GM21717 (cell line): Measurements from ENCODE around the gene ZNF283.
"Not testable (repeated sequence)": the region's sequence is repeated elsewhere in the genome, so short reads cannot be mapped to it uniquely, and the experiment has no call there.

Experiments
- ATAC-seq: cut with Tn5 transposase; IDR thresholded peaks from one replicate; pipeline ENCODE4 v1.9.1; 2021; ENCODE audit warnings: mild to moderate bottlenecking, moderate library complexity; ENCODE audit not compliant: unreplicated experiment

ZNF283 gene

DNA sequence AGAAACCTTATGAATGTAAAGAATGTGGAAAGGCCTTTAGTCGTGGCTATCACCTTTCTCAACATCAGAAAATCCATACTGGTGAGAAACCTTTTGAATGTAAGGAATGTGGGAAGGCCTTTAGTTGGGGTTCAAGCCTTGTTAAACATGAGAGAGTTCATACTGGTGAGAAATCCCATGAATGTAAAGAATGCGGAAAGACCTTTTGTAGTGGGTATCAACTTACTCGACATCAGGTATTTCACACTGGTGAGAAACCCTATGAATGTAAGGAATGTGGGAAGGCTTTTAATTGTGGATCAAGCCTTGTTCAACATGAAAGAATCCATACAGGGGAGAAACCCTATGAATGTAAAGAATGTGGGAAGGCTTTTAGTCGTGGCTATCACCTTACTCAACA lies 20.8 kb downstream of the ZNF283 start:
- ATAC-seq = no peak

DNA sequence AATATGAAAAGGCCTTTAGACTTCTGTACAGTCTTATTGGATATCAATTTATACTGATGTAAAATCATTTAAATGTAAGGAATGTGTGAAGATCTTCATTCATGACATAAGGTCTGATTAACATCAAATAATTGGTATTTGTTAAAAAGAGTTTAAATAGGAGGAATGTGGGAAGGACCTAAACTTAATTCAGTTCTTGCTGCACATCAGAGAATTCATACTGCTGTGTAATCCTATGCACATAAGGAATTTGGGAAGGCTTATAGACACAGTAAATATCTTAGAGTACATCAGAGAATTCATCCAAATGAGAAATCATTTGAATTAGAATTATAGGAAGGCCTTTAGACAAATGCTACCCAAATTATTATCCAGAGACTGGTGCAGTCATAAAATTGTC lies 21.7 kb downstream of the ZNF283 start:
- no peak for ATAC-seq

DNA sequence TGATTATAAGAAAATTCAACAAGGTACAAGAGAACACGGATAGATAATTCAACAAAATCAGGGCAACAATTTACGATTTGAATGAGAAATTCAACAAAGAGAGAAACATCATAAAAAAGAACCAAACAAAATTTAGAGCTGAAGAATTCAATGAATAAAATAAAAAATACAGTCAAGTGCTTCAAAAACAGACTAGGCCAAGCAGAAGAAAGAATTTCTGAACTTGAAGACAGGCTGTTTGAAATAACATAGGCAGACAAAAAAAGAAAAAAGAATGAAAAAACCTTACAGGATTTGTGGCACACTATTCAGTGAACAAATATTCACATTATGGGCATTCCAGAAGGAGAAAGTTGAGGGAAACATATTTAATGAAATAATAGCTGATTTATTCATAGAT lies 31.1 kb downstream of the ZNF283 start:
- ATAC-seq = no peak

DNA sequence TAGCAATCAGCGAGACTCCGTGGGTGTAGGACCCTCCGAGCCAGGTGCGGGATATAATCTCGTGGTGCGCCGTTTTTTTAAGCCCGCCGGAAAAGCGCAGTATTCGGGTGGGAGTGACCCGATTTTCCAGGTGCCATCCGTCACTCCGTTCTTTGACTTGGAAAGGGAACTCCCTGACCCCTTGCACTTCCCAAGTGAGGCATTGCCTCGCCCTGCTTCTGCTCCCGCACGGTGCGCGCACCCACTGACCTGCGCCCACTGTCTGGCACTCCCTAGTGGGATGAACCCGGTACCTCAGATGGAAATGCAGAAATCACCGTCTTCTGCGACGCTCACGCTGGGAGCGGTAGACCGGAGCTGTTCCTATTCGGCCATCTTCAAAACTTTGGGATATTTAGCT lies 39.8 kb downstream of the ZNF283 start:
- ATAC-seq = not testable (repeated sequence)

DNA sequence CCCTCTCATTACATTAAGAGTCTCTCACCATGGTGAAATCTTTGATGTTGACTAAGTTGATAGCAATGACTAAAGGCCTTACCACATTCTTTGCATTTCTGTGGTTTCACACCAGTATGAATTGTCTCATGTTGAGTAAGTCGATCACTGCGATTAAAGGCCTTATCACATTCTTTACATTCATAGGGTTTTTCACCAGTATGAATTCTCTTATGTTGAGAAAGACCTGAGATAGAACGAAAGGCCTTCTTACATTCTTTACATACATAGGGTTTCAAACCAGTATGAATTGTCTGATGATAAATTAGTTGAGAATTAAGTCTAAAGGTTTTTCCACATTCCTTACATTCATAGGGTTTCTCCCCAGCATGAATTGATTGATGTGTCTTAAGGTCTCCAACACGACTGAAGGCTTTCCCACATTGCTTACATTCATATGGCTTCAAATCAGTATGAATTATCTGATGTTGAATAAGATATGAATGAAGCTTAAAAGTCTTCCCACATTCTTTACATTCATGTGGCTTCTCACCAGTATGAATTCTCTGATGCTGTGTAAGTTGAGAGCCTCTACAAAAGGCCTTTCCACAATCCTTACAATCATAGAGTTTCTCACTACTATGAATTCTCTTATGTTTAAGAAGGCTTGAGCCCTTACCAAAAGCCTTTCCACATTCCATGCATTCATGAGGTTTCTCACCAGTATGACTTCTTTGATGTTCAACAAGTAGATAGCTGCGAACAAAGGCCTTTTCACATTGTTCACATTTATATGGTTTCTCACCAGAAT lies 45.6 kb downstream of the ZNF283 start:
- no peak for ATAC-seq

DNA sequence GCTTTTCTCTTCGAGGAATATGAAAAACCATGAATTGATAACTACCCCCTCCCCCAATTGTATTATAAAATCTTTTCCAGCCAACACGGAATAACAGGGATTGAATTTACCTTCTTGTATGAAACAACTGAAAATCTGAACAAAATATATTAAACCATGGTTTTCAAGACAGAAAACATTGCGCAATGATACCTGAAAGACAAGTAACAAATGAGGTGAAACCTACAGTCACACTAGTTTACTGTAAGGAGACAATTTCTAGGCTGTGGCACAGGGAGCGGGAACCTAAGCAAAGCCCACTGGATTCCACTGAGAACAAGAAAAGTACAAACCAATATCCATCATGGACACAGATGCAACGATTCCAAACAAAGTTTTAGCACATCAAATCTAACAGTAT lies 53.4 kb downstream of the ZNF283 start:
- no peak for ATAC-seq

DNA sequence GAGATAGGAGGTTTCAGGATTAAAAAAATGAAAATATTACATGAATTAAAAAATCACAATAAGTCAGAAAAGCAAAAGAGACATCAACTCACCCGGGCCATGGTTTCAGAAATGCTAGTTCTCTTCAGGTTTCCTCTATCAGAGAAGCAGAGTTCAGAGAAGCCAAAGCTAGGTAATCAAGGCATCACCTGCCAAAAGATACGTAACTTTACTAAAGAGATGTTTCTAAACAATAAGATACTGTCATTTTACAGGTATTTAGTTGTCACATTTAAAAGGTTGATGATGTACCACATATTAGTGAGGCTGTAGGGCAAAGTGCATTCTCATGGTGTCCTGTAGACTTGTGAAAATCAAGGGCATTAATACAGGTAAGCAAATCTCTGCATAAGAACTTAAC lies 56.7 kb downstream of the ZNF283 start, which contains the start of gene ZNF404:
Gene ZNF404, minus strand, starts transcription at position 101 of the 400 bp plus-strand sequence.
- no peak for ATAC-seq

DNA sequence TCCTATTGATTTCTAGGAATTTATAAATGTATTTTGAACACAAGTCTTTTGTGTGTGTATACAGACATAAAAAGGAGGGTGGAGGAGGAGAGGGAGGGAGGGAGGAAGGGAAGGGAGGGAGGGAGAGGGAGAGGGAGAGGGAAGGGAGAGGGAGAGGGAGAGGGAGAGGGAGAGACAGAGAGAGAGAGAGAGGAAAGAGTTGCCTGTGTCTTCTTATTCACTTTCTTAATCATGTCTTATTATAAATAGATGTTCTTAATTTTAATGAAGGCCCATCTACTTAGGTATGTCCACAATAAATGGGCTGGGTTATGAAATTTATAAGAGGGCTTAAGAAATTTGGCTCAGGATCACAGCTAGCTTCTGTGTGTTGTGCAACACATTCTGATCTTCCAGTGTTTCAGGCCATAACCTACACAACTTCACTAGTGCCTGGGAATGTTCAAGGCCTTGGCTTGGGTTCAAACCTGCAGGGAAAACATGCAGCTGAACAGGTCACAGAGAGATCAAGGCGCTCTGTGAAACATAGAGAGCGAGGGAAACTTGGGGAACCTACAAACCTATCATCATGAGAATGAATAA lies 68.7 kb downstream of the ZNF283 start:
- no peak for ATAC-seq
